IMR-90 (cell line): ENCODE data around the gene SEC24D.

ENCODE experiments used
- BHLHE40 ChIP-seq: fragments of 150-350 bp; IDR thresholded peaks from 2 replicates; pipeline ENCODE4 v1.6.1; 2016; ENCODE audit warnings: mild to moderate bottlenecking, low read depth, low read length
- CEBPB ChIP-seq: IDR thresholded peaks from 2 replicates; pipeline ENCODE4 v1.6.1; 2012; ENCODE audit warnings: low read depth, low read length, improper control_type of control experiment
- CHD1 ChIP-seq: IDR thresholded peaks from 2 replicates; pipeline ENCODE4 v1.6.1; 2012; ENCODE audit warnings: low read depth, low read length, improper control_type of control experiment
- CTCF ChIP-seq: conservative IDR thresholded peaks from 2 replicates; pipeline ENCODE4 v1.5.1; 2012; ENCODE audit warnings: mild to moderate bottlenecking, low read depth, low read length, improper control_type of control experiment
- ELK1 ChIP-seq: fragments of 150-350 bp; IDR thresholded peaks from 2 replicates; pipeline ENCODE4 v1.6.1; 2016; ENCODE audit warnings: low read depth, mild to moderate bottlenecking, low read length, moderate library complexity, borderline replicate concordance
- MAFK ChIP-seq: IDR thresholded peaks from 2 replicates; pipeline ENCODE4 v1.6.1; 2012; ENCODE audit warnings: low read depth, low read length, improper control_type of control experiment
- MAZ ChIP-seq: IDR thresholded peaks from 2 replicates; pipeline ENCODE4 v1.6.1; 2012; ENCODE audit warnings: low read depth, mild to moderate bottlenecking, low read length, improper control_type of control experiment, moderate library complexity, borderline replicate concordance
- MXI1 ChIP-seq: IDR thresholded peaks from 2 replicates; pipeline ENCODE4 v1.6.1; 2012; ENCODE audit warnings: low read depth, mild to moderate bottlenecking, low read length, moderate library complexity, borderline replicate concordance
- NFE2L2 ChIP-seq: fragments of 150-350 bp; IDR thresholded peaks from 2 replicates; pipeline ENCODE4 v1.6.1; 2016; ENCODE audit warnings: low read depth, mild to moderate bottlenecking, low read length
- POLR2A ChIP-seq: IDR thresholded peaks from 2 replicates; pipeline ENCODE4 v1.6.1; 2012; ENCODE audit warnings: mild to moderate bottlenecking, low read depth, low read length
- RAD21 ChIP-seq: IDR thresholded peaks from 2 replicates; pipeline ENCODE4 v1.6.1; 2012; ENCODE audit warnings: low read length, improper control_type of control experiment
- RCOR1 ChIP-seq: IDR thresholded peaks from 2 replicates; pipeline ENCODE4 v1.6.1; 2012; ENCODE audit warnings: mild to moderate bottlenecking, low read length, improper control_type of control experiment; ENCODE audit not compliant: insufficient replicate concordance
- SMC3 ChIP-seq: fragments of 150-350 bp; IDR thresholded peaks from 2 replicates; pipeline ENCODE4 v1.6.1; 2016; ENCODE audit warnings: low read depth, mild to moderate bottlenecking, antibody characterized with exemption, low read length, moderate library complexity
- USF2 ChIP-seq: fragments of 150-350 bp; IDR thresholded peaks from 2 replicates; pipeline ENCODE4 v1.6.1; 2017; ENCODE audit warnings: mild to moderate bottlenecking, antibody characterized with exemption, low read length, low read depth

GRCh38 chr4:118727360-118727759 lies 108.6 kb downstream of the SEC24D start:
- no peak for TF ChIP-seq MAZ
- no peak for TF ChIP-seq CTCF
- TF ChIP-seq USF2: no peak
- TF ChIP-seq CEBPB: no peak
- TF ChIP-seq POLR2A: no peak
- TF ChIP-seq CHD1: no peak
- no peak for TF ChIP-seq RAD21
- TF ChIP-seq MXI1: no peak
- TF ChIP-seq SMC3: no peak
- TF ChIP-seq MAFK: no peak
- TF ChIP-seq RCOR1: no peak
- no peak for TF ChIP-seq ELK1
- no peak for TF ChIP-seq NFE2L2
- TF ChIP-seq BHLHE40: no peak
